GM04503 (cell line): ENCODE measurements around the gene RPH3AL.
"Not testable (repeated sequence)": the region's sequence is repeated elsewhere in the genome, so short reads cannot be mapped to it uniquely, and the experiment has no call there.

Source experiments
- DNase-seq: peaks from one replicate; pipeline ENCODE4 v3.0.0-alpha.2; 2012; ENCODE audit warnings: low read depth

RPH3AL gene

GRCh38 chr17:282000-282911 is 70.4 kb downstream of the RPH3AL start:
- DNase-seq: no peak

- DNase-seq: no peak
Observed at GRCh38 chr17:281365-281999, 71.1 kb downstream of the RPH3AL start.

GRCh38 chr17:280901-281300 is 71.7 kb downstream of the RPH3AL start:
- no peak for DNase-seq

GRCh38 chr17:280216-280615 is 72.4 kb downstream of the RPH3AL start:
- no peak for DNase-seq

- DNase-seq: no peak
Observed at GRCh38 chr17:279776-280175, 72.8 kb downstream of the RPH3AL start.

- DNase-seq: no peak
Observed at GRCh38 chr17:279331-279730, 73.3 kb downstream of the RPH3AL start.

GRCh38 chr17:278676-279059 is 73.9 kb downstream of the RPH3AL start:
- no peak for DNase-seq

GRCh38 chr17:278055-278675 is 74.4 kb downstream of the RPH3AL start:
- no peak for DNase-seq

- no peak for DNase-seq
Observed at GRCh38 chr17:274902-275301, 77.7 kb downstream of the RPH3AL start.

GRCh38 chr17:273981-274832 is 78.4 kb downstream of the RPH3AL start:
- no peak for DNase-seq

- not testable (repeated sequence) for DNase-seq
Observed at GRCh38 chr17:272856-273255, 79.8 kb downstream of the RPH3AL start.

GRCh38 chr17:271928-272623 is 80.5 kb downstream of the RPH3AL start:
- not testable (repeated sequence) for DNase-seq

- no peak for DNase-seq
Observed at GRCh38 chr17:269616-270514, 82.7 kb downstream of the RPH3AL start.

GRCh38 chr17:266701-267667 is 85.6 kb downstream of the RPH3AL start:
- DNase-seq: no peak

GRCh38 chr17:266219-266618 is 86.4 kb downstream of the RPH3AL start:
- DNase-seq: no peak

GRCh38 chr17:265718-266117 is 86.9 kb downstream of the RPH3AL start:
- no peak for DNase-seq

- DNase-seq: no peak
Observed at GRCh38 chr17:263773-264172, 88.8 kb downstream of the RPH3AL start.

- no peak for DNase-seq
Observed at GRCh38 chr17:263271-263670, 89.3 kb downstream of the RPH3AL start.

GRCh38 chr17:261635-262034 is 91.0 kb downstream of the RPH3AL start:
- no peak for DNase-seq
